KMS-11 (cell line): ENCODE results near the gene AFMID.

ENCODE experiments used
- H2AFZ ChIP-seq: fragments of 200-600 bp; sonication (generic); 2 replicates; pipeline ENCODE4 v1.6.1; 2016; ENCODE audit warnings: antibody characterized with exemption, mixed run types, low read depth
- H3K27ac ChIP-seq: fragments of 200-600 bp; sonication (generic); 2 replicates; pipeline ENCODE4 v1.6.1; 2016; ENCODE audit warnings: mild to moderate bottlenecking, mixed run types
- H3K27me3 ChIP-seq: fragments of 200-600 bp; sonication (generic); 2 replicates; pipeline ENCODE4 v1.6.1; 2017; ENCODE audit warnings: mild to moderate bottlenecking, low read depth, mixed run types, moderate library complexity; ENCODE audit not compliant: insufficient read depth
- H3K36me3 ChIP-seq: fragments of 200-600 bp; sonication (generic); 2 replicates; pipeline ENCODE4 v1.6.1; 2017; ENCODE audit warnings: mild to moderate bottlenecking, mixed run types; ENCODE audit not compliant: insufficient read depth
- H3K4me1 ChIP-seq: fragments of 200-600 bp; sonication (generic); 2 replicates; pipeline ENCODE4 v1.6.1; 2016; ENCODE audit warnings: mild to moderate bottlenecking, low read depth, mixed run types; ENCODE audit not compliant: poor library complexity, severe bottlenecking
- H3K4me2 ChIP-seq: fragments of 200-600 bp; sonication (generic); 2 replicates; pipeline ENCODE4 v1.7.0; 2016; ENCODE audit warnings: mild to moderate bottlenecking, mixed run types
- H3K4me3 ChIP-seq: fragments of 200-600 bp; sonication (generic); IDR thresholded peaks from 2 replicates; pipeline ENCODE4 v1.6.1; 2017; ENCODE audit warnings: low read depth, low read length, mixed read lengths; ENCODE audit not compliant: insufficient read depth
- H3K79me2 ChIP-seq: fragments of 200-600 bp; sonication (generic); 2 replicates; pipeline ENCODE4 v1.6.1; 2016; ENCODE audit warnings: low read depth, mixed run types; ENCODE audit not compliant: insufficient read depth
- H3K9ac ChIP-seq: fragments of 200-600 bp; sonication (generic); 2 replicates; pipeline ENCODE4 v1.6.1; 2016; ENCODE audit warnings: mild to moderate bottlenecking, mixed run types
- H4K20me1 ChIP-seq: fragments of 200-600 bp; sonication (generic); 2 replicates; pipeline ENCODE4 v1.6.1; 2016; ENCODE audit warnings: mild to moderate bottlenecking, mixed run types; ENCODE audit not compliant: insufficient read depth
- CTCF ChIP-seq: fragments of 200-600 bp; sonication (generic); conservative IDR thresholded peaks from 2 replicates; pipeline ENCODE4 v1.6.1; 2017; ENCODE audit warnings: low read depth, mild to moderate bottlenecking, antibody characterized with exemption, low read length, moderate library complexity, mixed read lengths

AFMID gene

GRCh38 chr17:78238823-78239488 is 51.8 kb downstream of the AFMID start:
- no peak overlapping the region for H2AFZ ChIP-seq
- H3K27me3 ChIP-seq: no peaks in the 10 kb centered on the region
- H3K36me3 ChIP-seq: no peaks in the 10 kb centered on the region
- H4K20me1 ChIP-seq: no peaks in the 10 kb centered on the region
- H3K79me2 ChIP-seq: no peaks in the 10 kb centered on the region
- H3K9ac ChIP-seq: no peak overlapping the region
- H3K4me3 ChIP-seq: no peak overlapping the region
- no peak overlapping the region for H3K27ac ChIP-seq
- no peak overlapping the region for H3K4me2 ChIP-seq
- no peak for TF ChIP-seq CTCF
- no peaks in the 10 kb centered on the region for H3K4me1 ChIP-seq

GRCh38 chr17:78239489-78239931 is 52.3 kb downstream of the AFMID start:
- H3K4me1 ChIP-seq: no peaks in the 10 kb centered on the region
- H3K27ac ChIP-seq: no peak overlapping the region
- H4K20me1 ChIP-seq: no peaks in the 10 kb centered on the region
- H3K36me3 ChIP-seq: no peaks in the 10 kb centered on the region
- H3K4me3 ChIP-seq: no peak overlapping the region
- no peaks in the 10 kb centered on the region for H3K27me3 ChIP-seq
- H2AFZ ChIP-seq: no peak overlapping the region
- no peak for TF ChIP-seq CTCF
- H3K4me2 ChIP-seq: no peak overlapping the region
- H3K9ac ChIP-seq: no peak overlapping the region
- no peaks in the 10 kb centered on the region for H3K79me2 ChIP-seq

GRCh38 chr17:78240012-78240655 is 53.0 kb downstream of the AFMID start:
- Histone ChIP-seq H3K9ac (no peak overlapping the region), H4K20me1 (no peaks in the 10 kb centered on the region), H3K27ac (no peak overlapping the region), H3K4me3 (no peak overlapping the region), H3K4me1 (no peaks in the 10 kb centered on the region), H3K36me3 (no peaks in the 10 kb centered on the region), H3K4me2 (no peak overlapping the region), H2AFZ (no peak overlapping the region), H3K79me2 (no peaks in the 10 kb centered on the region), H3K27me3 (no peaks in the 10 kb centered on the region)
- TF ChIP-seq CTCF: no peak

GRCh38 chr17:78240839-78241238 is 53.7 kb downstream of the AFMID start:
- Histone ChIP-seq H3K4me1 (no peaks in the 10 kb centered on the region), H3K27ac (no peak overlapping the region), H3K9ac (no peak overlapping the region), H3K27me3 (no peaks in the 10 kb centered on the region), H2AFZ (no peak overlapping the region), H3K4me2 (no peak overlapping the region), H3K79me2 (no peaks in the 10 kb centered on the region), H3K4me3 (no peak overlapping the region), H3K36me3 (no peaks in the 10 kb centered on the region), H4K20me1 (no peaks in the 10 kb centered on the region)
- no peak for TF ChIP-seq CTCF
